Left renal cortex interstitium (tissue), 4 donors: ENCODE results near the gene CUX1. TPM values are rescaled to one million over a fixed set of nuclear protein-coding genes. Genes with fewer than 3 reads are reported as not detected.
A peak's percentile ranks its signal among the peaks of the same experiment; 100 is the strongest.

Source experiments
- DNase-seq, 4 donors: peaks; one replicate each; pipeline ENCODE4 v3.0.0-alpha.2; 2013; ENCODE audit warnings: low read depth in 4 of 4, low spot score in 2 of 4, missing footprints in 1 of 4
- polyA plus RNA-seq, 4 donors: library from polyadenylated mRNA; unstranded; fragments of 120-200 nt; gene quantifications; one replicate each; pipeline ENCODE4 v1.2.1, GENCODE V29; 2013; ENCODE audit not compliant: insufficient read length in 4 of 4

CUX1 gene
- polyA plus RNA-seq, 4 donors, result 79.2 to 99.7 (median 90.6) TPM

DNA sequence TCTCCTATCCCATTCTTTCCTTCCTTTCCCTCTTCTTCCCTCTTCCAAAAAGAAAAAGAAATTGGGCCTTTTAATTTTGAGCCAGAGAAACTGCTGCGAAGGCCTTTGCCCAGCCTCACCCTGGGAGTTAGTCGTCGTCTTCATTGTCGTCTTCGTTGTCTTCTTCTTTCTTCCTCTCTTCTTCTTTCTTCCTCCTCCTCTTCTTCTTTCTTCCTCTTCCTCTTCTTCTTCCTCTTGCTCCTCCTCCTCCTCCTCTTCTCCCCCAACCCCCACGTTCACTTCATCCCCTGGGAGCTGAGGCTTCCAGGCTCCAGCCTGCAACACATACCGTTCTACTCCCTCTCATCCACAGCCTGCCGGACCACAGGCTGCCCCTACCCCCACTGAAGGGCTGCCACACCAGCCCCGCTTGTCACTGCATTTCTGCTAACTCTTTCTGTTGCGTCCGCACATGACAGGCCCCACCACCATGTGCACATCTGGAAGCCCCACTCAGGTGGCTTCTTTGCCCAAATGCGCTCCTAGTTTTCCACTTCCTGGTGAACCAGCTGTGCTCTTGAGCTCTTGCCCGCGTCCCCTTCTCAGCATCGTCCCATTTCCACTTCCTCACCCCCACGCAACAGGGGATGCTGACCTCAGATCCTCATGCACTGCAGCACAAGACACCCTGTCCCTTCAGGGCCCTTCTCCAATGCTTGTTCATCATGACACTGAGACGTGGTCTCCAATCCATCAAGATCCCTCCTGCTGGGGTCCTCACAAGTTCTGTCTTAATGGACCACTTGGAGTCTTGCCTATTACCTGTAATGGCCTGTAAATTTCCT lies 374.3 kb downstream of the CUX1 start:
- no peak for DNase-seq

DNA sequence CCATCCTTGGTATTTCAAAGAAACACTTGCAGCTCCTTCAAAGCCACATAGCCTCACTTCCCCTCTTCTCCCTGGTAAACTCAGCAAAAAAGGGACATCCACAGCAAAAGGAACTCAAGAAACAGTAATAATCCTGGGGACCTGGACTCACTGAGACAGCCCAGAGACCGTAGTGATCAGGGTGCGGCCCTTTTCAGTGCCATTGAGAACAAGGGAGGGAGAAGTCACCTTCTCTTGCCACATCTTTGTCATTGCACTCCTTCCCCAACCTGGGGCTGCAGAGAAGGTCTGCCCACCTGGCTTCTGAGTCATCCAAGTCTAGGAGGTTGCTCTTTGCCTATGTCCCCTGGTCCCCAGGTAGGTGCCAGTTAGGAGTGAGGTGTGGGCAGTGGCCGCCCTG lies 375.4 kb downstream of the CUX1 start:
- no peak for DNase-seq

DNA sequence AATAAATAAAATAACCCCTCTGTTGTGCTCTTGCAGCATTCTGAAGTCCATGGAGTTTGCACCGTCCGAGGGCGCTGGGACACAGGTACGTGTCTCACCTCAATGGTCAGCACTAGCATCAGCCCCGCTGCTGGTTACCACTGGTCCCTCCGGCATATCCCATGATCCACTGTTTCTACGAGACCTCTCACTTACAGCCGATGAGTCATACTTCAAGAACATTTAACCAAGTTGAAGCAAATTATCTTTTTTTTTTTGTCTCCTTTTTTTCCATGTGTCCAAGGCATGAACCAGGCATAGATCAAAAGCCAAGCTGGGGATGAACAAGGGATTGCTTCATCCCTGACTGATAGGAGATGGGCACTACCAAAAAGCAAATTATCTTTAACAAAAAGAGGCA lies 376.4 kb downstream of the CUX1 start:
- DNase-seq, result no peak

DNA sequence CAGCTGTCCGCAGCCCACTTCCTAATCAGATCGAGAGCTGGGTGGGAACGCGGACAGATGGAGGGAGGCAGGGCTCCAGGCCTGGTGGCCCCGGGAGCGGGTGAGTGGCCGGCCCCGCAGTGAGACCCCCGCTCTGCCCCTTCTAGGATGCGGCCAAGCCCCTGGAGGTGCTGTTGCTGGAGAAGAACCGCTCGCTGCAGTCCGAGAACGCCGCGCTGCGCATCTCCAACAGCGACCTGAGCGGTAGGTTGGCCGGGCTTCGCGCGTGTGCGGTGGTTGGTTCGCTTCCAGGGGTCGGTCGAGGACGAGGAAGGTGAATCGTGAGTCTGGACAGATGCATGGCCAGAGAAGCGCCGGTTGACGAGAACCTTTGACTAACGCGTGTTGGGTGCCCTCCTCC lies 377.9 kb downstream of the CUX1 start:
- DNase-seq, result no peak

DNA sequence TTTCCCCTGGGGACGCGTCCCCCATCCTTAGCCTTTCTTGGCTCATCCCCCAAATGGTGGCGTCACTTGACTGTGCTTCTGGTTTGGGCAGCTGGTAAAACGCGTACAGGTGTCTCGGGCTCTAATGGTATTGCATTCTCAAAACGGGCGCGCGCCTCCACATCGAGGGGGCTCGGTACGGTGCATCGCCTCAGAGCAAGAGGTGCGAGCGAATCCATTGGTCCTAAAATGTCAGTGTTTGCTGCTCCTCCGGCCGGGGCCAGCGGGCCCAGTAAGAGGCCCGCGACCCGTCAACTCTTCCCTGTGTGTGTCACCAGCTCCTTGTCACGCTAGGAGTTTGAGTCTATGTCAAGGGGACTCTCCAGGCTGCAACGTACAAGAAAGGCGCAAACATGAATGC lies 378.6 kb downstream of the CUX1 start:
- no peak for DNase-seq

DNA sequence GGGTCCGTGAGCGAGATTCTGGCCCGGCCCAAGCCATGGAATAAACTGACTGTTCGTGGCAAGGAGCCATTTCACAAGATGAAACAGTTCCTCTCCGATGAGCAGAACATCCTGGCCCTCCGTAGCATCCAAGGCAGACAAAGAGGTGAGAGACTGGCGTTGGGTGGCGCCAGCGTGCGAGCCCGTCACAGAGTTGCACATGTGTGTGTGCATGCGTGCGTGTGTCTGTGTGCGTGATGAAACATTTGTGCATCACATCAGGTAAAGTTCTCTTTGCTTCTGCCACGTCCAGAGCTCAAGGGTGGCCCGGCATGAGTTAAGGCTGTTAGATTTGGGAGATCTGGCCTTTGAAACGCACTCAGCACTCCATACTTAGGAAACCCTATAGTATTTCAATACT lies 379.7 kb downstream of the CUX1 start:
- DNase-seq, result no peak

DNA sequence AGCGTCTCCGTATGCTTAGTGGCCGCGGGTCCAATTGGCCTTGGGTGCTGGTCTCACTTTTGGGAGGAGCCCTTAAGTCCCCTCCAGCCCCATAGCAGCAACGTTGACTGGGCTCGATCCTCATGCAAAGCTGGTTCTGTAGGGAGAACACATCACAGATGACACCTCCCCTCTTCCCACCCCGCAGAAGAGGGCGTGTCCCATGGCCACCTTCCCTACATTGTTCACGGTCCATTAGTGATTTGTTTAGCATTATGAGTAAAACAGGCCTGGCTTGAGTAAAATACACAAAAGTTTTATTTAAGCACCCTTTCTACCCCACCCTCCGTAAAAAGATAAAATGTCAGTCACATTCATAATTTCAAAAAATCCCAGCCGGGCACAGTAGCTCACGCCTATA lies 380.2 kb downstream of the CUX1 start:
- DNase-seq, result no peak

DNA sequence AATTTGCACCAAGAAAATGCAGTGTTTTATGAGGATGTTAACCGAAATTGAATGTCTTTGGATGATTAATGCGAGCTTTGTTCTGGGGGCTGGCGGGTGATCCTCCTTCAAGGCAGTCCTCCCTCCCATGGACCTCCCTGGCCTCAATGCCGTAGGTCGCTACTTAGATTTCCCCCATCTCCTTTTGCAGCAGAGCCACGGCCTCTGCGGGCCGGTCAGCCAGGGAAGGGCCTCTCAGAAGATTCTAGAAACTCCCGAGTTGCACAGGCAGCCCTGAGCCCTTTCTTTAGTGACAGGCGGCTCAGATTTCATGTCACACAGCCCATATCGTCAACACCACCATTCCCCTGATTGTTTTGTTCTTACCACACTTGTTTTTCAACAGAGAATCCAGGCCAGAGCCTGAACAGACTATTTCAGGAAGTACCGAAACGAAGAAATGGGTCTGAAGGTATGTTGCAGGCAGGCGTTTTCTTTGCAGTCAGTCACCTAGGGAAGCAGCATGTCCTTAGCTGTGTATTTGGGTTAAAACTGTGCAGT lies 381.1 kb downstream of the CUX1 start:
- no peak for DNase-seq

DNA sequence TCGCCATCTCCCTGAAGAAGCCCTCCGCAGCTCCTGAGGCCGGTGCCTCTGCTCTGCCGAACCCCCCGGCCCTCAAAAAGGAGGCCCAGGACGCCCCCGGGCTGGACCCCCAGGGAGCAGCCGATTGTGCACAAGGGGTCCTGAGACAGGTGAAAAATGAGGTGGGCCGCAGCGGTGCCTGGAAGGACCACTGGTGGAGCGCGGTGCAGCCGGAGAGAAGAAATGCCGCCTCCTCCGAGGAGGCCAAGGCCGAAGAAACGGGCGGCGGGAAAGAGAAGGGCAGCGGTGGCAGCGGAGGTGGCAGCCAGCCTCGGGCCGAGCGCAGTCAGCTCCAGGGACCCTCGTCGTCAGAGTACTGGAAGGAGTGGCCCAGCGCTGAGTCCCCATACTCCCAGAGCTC lies 384.1 kb downstream of the CUX1 start:
- no peak for DNase-seq

DNA sequence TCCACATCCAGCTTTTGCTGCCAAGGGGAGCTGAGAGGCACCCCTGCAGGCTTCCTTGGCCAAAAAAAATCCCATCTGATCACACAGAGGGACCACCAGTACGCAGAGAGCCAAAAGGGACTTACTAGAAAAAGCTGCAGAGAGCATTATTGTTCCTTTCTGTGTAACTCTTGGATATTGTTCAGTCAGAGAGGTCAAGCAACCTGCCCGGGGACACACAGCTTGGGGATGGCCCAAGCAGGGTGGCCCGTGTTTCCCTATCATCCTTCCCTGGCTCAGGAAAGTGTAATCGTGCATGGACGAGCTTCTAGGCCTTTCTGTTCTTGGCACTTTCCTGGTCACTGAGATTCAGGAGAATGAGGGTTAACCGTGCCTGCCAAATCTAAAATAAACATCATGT lies 385.1 kb downstream of the CUX1 start:
- no peak for DNase-seq

DNA sequence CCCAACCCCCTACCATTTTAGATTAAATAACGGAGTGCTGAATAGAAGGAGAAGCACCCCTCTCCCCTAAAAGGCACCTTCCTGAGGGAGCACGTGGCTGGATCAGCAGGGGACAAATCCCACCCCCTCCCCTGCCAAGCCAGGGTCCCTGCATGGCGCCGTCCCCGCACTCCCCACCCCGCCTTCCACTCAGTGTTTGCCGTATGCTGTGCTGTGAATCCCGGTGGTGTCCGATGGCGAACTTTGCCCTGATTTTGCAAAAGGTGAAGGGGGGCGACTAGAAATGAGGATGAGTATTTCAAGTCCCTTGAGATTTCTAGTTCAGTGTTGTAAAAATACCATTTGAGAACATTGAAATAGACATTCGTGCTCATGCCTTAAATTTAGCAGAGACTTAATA lies 385.8 kb downstream of the CUX1 start:
- DNase-seq, result no peak

DNA sequence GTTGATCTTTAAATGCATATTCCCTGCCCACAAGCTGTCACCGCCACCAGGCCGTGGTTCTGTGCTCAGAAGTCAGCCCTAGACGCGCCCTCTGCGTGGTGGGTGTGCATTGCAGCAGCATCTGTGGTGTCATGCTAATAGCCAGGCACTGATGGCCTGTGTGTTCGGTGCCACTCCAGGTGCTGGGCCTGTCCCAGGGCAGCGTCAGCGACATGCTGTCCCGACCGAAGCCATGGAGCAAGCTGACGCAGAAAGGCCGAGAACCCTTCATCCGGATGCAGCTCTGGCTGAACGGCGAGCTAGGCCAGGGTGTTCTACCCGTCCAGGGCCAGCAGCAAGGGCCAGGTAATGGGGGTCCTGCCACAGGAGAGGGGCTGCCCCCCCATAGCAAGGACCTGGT lies 386.8 kb downstream of the CUX1 start:
- no peak for DNase-seq

DNA sequence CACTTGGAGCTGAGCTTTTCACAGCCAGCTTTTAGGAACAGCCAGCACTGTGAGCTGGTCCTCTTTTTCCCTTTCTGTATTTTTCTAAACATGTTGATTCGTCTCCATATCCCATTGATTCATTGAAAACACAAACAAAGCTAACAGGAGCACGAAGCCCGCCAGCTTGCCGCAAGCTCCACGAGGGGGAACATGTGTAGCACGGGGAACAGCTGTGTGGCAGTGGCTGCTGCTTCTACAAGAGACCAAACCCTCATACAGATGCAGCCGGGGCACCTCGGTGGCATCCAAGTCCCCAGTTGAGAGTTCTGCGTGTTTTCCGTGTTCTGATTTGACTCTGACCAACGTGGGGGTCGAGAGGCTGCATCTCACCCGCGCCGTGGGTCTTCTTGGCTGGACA lies 388.5 kb downstream of the CUX1 start:
- no peak for DNase-seq

DNA sequence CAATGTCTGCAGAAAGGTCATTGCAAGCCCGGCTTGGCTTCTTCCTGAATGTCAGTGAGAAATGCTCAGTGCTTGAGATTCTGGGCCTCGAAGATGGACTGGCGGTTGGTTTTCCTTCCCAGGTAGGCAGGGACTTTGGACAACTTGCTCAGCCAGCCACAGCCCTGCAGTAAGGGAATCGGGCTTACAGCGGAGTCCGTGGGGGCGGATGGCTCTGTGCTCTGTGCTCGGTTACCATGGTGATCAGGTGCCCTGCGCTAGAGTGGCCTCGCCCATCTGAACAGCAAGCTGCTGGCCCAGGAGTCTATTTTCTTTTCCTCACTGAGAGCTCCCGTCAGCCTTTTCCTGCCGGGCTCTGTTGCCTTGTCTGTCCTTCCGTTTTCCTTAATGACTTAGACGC lies 391.4 kb downstream of the CUX1 start:
- DNase-seq, result peak in 1 of 4 donors; percentile 51

DNA sequence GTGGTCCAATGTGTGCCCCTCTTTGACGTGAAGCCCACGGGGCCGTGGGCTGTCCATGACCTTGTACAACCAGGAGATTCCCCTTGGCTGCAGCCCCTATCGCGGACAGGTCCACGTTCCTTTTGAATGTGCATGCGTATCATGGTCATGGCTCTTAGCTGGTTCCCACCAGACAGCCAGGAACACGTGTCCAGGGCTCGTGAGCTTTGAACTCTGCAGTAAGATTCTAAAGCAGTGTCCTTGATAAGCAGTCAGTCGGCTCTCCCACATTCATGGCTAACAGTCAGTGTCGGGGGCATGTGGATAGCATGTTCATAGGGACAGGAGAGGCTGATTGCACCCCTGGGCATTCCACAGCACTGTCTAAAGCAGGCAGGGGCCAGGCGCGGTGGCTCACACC lies 393.4 kb downstream of the CUX1 start:
- no peak for DNase-seq

DNA sequence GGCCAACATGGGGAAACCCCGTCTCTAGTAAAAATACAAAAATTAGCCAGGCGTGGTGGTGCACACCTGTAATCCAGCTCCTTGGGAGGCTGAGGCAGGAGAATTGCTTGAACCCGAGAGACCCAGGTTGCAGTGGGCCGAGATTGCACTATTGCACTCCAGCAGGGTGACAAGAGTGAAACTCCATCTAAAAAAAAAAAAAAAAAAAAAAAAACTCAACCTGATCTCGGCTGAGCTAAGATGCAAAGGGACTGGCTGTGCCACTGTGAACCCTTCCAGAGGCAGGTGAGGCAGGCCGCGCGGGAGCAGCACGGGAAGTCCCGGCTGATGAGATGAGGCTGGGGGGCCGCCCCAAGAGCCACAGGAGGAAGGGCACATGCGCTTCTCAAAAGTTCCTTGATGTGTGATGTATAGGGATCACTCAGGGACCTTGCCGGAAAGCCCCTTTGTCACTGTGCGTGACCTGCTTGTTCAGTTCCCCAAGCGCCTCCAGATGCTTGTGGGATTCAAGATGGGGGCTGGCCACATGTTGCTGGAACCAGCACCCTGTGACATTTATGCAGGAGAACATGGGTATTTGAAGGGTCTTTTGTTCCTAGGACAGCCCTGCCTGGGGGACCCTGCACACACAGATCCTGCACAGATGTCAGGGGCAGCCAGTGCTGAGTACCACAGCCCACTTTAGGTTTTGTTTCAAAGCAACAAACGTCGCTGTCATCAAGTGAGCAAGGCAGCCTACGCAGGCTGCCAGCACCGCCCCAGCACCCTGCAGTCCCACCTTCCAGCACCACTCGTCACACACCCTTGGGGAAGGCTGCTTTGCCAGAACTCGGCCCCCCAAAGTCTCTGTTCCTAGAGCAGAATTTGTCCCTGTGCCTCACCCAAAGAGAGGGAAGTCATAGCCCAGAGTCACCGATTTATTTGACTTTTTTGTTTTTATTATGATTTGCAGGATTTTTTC lies 394.4 kb downstream of the CUX1 start:
- no peak for DNase-seq

DNA sequence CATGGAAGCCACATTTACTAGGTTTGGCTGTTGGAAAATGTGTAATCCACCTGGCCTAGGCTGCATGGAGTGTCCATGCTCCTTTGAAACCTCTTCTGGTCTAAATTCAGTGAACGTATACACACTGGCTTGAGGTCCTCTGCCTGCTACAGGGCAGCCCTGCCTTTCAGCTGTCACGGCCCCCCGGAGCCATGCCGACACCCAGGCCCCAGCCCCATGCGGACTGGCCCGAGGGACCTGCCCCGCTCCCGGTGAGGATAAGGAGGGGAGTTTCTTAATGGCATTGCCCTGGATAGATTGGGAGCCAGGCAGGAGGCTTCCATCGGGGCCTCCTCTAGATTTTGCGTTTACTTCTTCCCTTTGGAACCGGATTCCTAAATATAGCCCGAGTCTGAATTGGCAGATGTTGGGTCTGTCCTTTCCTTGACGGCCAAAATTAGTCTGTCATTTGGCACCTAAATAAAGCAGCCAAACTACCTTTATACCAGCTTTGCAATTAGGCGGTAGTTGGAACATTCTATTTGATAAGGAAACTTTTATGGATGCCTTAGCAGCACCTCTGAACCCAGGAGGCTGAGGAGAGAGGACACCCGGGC lies 397.1 kb downstream of the CUX1 start:
- no peak for DNase-seq

DNA sequence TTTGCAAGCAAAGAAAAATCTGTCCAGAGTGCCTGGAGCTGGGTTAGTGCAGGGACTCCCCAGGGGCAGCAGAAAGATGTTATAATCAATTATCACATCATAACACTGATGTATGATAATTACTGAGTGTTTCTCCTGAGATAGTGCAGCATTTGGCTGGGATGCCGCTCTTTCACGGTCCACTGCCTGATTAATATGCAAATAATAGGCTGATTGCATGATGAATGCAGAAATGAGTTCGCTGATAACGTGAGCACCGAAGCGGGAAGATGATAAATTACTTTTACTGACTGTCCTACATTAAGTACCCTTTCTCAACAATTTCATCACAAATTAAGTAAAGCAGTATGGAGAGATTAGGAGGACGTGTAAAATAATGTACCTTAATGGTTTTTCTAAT lies 397.8 kb downstream of the CUX1 start:
- DNase-seq, result no peak

DNA sequence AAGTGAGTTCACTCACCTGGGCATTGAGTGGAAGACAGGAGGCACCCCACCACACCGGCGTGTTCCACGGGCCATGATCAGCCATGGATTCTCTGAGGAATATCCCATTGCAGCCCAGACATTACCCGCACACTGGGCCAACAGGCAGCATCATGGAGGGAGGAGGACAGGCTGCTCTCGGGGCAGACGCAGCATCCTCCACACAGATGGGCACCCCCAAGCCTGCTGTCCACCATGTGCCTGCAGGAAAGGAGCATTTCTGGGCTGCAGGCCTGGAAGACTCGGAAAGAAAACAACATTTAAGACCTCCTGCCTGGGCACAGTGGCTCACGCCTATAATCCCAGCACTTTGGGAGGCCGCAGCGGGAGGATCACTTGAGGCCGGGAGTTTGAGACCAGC lies 398.3 kb downstream of the CUX1 start:
- DNase-seq, result no peak

DNA sequence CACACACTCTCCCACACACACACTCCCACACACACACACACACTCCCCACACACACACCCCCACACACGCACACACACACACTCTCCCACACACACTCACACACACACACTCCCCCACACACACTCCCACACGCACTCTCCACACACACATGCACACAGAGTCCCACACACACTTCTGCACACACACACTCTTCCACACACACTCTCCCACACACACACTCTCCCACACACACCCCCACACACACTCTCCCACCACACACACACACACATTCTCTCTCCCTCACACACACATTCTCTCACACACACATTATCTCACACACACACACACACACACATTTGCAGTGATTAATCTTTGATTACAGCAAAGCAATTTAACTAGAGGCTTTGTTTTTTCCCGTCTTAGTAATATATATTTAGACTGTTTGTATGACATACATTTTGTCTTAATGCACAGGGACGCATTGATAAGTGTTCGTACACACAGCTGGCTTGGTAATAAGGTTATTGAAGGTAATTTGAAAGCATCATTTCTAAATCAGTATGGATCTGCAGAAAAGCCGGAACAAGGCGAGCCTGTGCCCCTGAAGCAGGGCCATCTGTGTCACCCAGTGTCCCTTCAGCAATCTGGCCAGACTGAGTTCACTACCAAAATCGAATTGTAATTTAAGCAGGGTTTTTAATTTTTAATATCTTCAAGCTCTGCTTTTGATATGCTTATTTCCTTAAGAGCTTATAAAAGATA lies 399.3 kb downstream of the CUX1 start:
- no peak for DNase-seq
